PC-3 (cell line): ENCODE results near the gene MLIP. TPM values are rescaled to one million over a fixed set of nuclear protein-coding genes. Genes with fewer than 3 reads are reported as not detected.
"Not testable (repeated sequence)": the region's sequence is repeated elsewhere in the genome, so short reads cannot be mapped to it uniquely, and the experiment has no call there.

Experiments
- ATAC-seq: fragments of 200-7000 bp; cut with Tn5 transposase; 2 replicates; pipeline ENCODE4 v1.9.1; 2020; ENCODE audit warnings: mild to moderate bottlenecking, moderate library complexity
- BruUV-seq: library from RNA; stranded (reverse); fragments of 400-500 nt; replicated peaks from 2 replicates; lab custom pipeline; 2021; lab: Mats Ljungman, UMichigan
- CTCF ChIA-PET: fragments of 300-600 bp; sonication (Branson Sonifier 250); formaldehyde crosslinking; loops from one replicate; lab custom pipeline; 2022; ENCODE audit warnings: antibody characterized with exemption; lab: Charles Lee
- POLR2A ChIA-PET: fragments of 300-600 bp; sonication (Branson Sonifier 250); formaldehyde crosslinking; loops from one replicate; lab custom pipeline; 2022; ENCODE audit warnings: antibody characterized with exemption; ENCODE audit not compliant: unreplicated experiment; lab: Charles Lee
- DNase-seq: peaks from one replicate; pipeline ENCODE4 v3.0.0-alpha.2; 2015
- H2AFZ ChIP-seq: fragments of 300-600 bp; sonication (generic); 2 replicates; pipeline ENCODE4 v1.6.0; 2016; ENCODE audit warnings: antibody characterized with exemption, low read length
- H3F3A ChIP-seq: fragments of 300-600 bp; sonication (generic); one replicate; pipeline ENCODE4 v1.6.0; 2017; ENCODE audit warnings: antibody characterized with exemption, low read length, control low read depth, mild to moderate bottlenecking; ENCODE audit not compliant: unreplicated experiment
- H3K27ac ChIP-seq: fragments of 300-600 bp; sonication (generic); 2 replicates; pipeline ENCODE4 v1.5.1; 2016; ENCODE audit warnings: mild to moderate bottlenecking, low read length
- H3K27me3 ChIP-seq: fragments of 300-600 bp; sonication (generic); 2 replicates; pipeline ENCODE4 v1.6.1; 2016; ENCODE audit warnings: low read length, mixed read lengths
- H3K36me3 ChIP-seq: fragments of 300-600 bp; sonication (generic); 2 replicates; pipeline ENCODE4 v1.6.1; 2016; ENCODE audit warnings: low read depth, mixed run types, low read length, mixed read lengths
- H3K4me1 ChIP-seq: fragments of 300-600 bp; sonication (generic); 2 replicates; pipeline ENCODE4 v1.5.1; 2016; ENCODE audit warnings: low read length; ENCODE audit not compliant: insufficient read depth
- H3K4me2 ChIP-seq: fragments of 300-600 bp; sonication (generic); 2 replicates; pipeline ENCODE4 v1.6.0; 2016; ENCODE audit warnings: low read length
- H3K4me3 ChIP-seq: fragments of 300-600 bp; sonication (generic); 2 replicates; pipeline ENCODE4 v1.5.1; 2016; ENCODE audit warnings: mild to moderate bottlenecking, low read length, mixed read lengths
- H3K79me2 ChIP-seq: fragments of 300-600 bp; sonication (generic); 2 replicates; pipeline ENCODE4 v1.6.1; 2017; ENCODE audit warnings: low read length, mixed read lengths
- H3K9ac ChIP-seq: fragments of 300-600 bp; sonication (generic); 2 replicates; pipeline ENCODE4 v1.6.0; 2016; ENCODE audit warnings: mild to moderate bottlenecking, low read length
- H3K9me2 ChIP-seq: fragments of 300-600 bp; sonication (generic); replicated peaks from 2 replicates; pipeline ENCODE4 v1.6.1; 2016; ENCODE audit warnings: mixed run types, low read length, mixed read lengths
- H3K9me3 ChIP-seq: fragments of 300-600 bp; sonication (generic); 2 replicates; pipeline ENCODE4 v1.6.1; 2016; ENCODE audit warnings: low read length, mixed read lengths
- H4K20me1 ChIP-seq: fragments of 300-600 bp; sonication (generic); 2 replicates; pipeline ENCODE4 v1.6.1; 2016; ENCODE audit warnings: low read length, mixed read lengths
- EZH2 ChIP-seq: fragments of 300-600 bp; sonication (generic); IDR thresholded peaks from one replicate; pipeline ENCODE4 v1.6.1; 2017; ENCODE audit warnings: antibody characterized with exemption, mild to moderate bottlenecking, low read length; ENCODE audit not compliant: unreplicated experiment
- EZH2phosphoT487 ChIP-seq: fragments of 300-600 bp; sonication (generic); IDR thresholded peaks from 2 replicates; pipeline ENCODE4 v1.6.1; 2018; ENCODE audit warnings: mild to moderate bottlenecking, antibody characterized with exemption, low read length, borderline replicate concordance
- intact Hi-C: fragments of 100-400 bp; cut with micrococcal nuclease; formaldehyde crosslinking; loops from 2 replicates; pipeline ENCODE4 v1.9.0; 2023
- total RNA-seq: library from RNA; depleted of rRNA; stranded (reverse); fragments of >200 nt; gene quantifications from 2 replicates; pipeline ENCODE4 v1.2.3, GENCODE V29; 2014
- TF ChIP-seq, protein P1 (sequence below): fragments of 300-600 bp; sonication (generic); conservative IDR thresholded peaks from 2 replicates; pipeline ENCODE4 v1.5.1; 2017; ENCODE audit warnings: antibody characterized with exemption, low read depth, mild to moderate bottlenecking, low read length

Gene MLIP
- total RNA-seq, 1 experiment from 2014 or later: not detected

- no TSS peak for BruUV-seq
- H3K27me3 ChIP-seq: no peaks in the 10 kb centered on the region
- H3K4me2 ChIP-seq: no peak overlapping the region
- no peaks in the 10 kb centered on the region for H3K36me3 ChIP-seq
- intact Hi-C loops: no loop called here
- no peak for DNase-seq
- no peak overlapping the region for H2AFZ ChIP-seq
- POLR2A ChIA-PET: interaction anchor here (0.6 kb wide), 1 partner anchor 11 kb away, joined by 3 read pairs; no protein-coding TSS in a partner anchor
- no peak overlapping the region for H3K9ac ChIP-seq
- H3K79me2 ChIP-seq: no peaks in the 10 kb centered on the region
- H3K4me3 ChIP-seq: no peak overlapping the region
- H3K9me3 ChIP-seq: no peaks in the 10 kb centered on the region
- TF ChIP-seq EZH2 (no peak), EZH2phosphoT487 (no peak)
- TF ChIP-seq, protein P1, sequence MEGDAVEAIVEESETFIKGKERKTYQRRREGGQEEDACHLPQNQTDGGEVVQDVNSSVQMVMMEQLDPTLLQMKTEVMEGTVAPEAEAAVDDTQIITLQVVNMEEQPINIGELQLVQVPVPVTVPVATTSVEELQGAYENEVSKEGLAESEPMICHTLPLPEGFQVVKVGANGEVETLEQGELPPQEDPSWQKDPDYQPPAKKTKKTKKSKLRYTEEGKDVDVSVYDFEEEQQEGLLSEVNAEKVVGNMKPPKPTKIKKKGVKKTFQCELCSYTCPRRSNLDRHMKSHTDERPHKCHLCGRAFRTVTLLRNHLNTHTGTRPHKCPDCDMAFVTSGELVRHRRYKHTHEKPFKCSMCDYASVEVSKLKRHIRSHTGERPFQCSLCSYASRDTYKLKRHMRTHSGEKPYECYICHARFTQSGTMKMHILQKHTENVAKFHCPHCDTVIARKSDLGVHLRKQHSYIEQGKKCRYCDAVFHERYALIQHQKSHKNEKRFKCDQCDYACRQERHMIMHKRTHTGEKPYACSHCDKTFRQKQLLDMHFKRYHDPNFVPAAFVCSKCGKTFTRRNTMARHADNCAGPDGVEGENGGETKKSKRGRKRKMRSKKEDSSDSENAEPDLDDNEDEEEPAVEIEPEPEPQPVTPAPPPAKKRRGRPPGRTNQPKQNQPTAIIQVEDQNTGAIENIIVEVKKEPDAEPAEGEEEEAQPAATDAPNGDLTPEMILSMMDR: no peak
- H4K20me1 ChIP-seq: no peaks in the 10 kb centered on the region
- no peaks in the 10 kb centered on the region for H3F3A ChIP-seq
- H3K27ac ChIP-seq: no peak overlapping the region
- no peak for ATAC-seq
- no peaks in the 10 kb centered on the region for H3K9me2 ChIP-seq
- CTCF ChIA-PET: no interaction called here
- H3K4me1 ChIP-seq: no peaks in the 10 kb centered on the region
Observed at GRCh38 chr6:54204921-54205591, 93.8 kb downstream of the MLIP start.

DNA sequence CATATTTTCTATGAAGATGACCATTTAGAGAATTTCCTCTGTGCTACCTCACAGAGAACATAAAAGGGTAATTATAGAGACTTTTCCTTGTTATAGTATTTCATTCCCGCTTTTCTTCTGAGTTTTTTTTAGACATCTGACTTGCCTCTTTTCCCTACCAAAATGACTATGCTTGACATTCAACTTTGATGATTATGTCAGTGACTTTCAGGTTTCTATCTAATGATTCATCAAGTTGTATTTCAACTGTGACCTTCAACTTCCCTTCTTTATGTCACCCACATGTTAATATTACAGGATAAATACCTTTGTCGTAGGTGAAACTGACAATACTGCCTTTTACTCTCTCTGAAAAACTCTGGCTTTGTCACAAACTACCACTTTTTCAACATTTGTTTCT, 95.3 kb downstream of the MLIP start:
- intact Hi-C loops: no loop called here
- Histone ChIP-seq H3F3A (no peaks in the 10 kb centered on the region), H3K9me3 (no peaks in the 10 kb centered on the region), H3K9ac (no peak overlapping the region), H3K4me2 (no peak overlapping the region), H3K9me2 (no peaks in the 10 kb centered on the region), H3K4me3 (no peak overlapping the region), H4K20me1 (no peaks in the 10 kb centered on the region), H3K4me1 (no peaks in the 10 kb centered on the region), H2AFZ (no peak overlapping the region), H3K27me3 (no peaks in the 10 kb centered on the region), H3K27ac (no peak overlapping the region), H3K79me2 (no peaks in the 10 kb centered on the region), H3K36me3 (no peaks in the 10 kb centered on the region)
- BruUV-seq: no TSS peak
- no peak for ATAC-seq
- POLR2A ChIA-PET: no interaction called here
- TF ChIP-seq EZH2phosphoT487 (no peak), EZH2 (no peak)
- CTCF ChIA-PET: no interaction called here
- DNase-seq: peak; percentile 31

DNA sequence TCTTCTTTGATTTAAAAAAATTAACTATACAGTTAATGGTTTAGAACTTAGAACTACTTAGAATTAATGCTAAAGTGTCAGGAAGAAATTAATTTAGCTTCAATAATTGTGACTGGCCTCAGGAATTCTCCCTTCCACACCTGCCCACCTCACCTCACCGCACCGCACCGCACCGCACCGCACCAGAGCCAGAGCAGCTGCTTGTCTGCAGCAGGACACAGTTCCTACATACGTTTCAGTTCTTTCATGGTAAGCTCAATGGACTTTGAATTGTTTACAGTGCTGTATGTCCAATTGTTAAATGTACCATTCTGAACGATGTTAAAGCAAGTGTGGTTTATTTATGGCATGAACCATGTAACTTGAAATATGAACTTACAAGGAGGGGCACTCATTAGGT, 98.7 kb downstream of the MLIP start:
- H4K20me1 ChIP-seq, ATAC-seq: not testable (repeated sequence)

More for the DNA sequence above, 98.7 kb downstream of the MLIP start:
- H3K27ac ChIP-seq, H3K4me3 ChIP-seq, H3K9me3 ChIP-seq, H3K36me3 ChIP-seq, POLR2A ChIA-PET, H3K27me3 ChIP-seq, BruUV-seq, intact Hi-C loops, H3K4me2 ChIP-seq, CTCF ChIA-PET, H3K79me2 ChIP-seq, DNase-seq, H3F3A ChIP-seq, H3K9me2 ChIP-seq, H3K9ac ChIP-seq, H2AFZ ChIP-seq, H3K4me1 ChIP-seq: not testable (repeated sequence)
